Neural progenitor cell (in vitro differentiated cells): ENCODE results near the gene LRP5.

Experiments
- EZH2 ChIP-seq: fragments of 200-600 bp; sonication (generic); IDR thresholded peaks from 2 replicates; pipeline ENCODE4 v1.6.1; 2017; ENCODE audit warnings: antibody characterized with exemption, mild to moderate bottlenecking, moderate library complexity
- EZH2phosphoT487 ChIP-seq: fragments of 200-600 bp; sonication (generic); IDR thresholded peaks from 2 replicates; pipeline ENCODE4 v1.6.1; 2017; ENCODE audit warnings: antibody characterized with exemption
- TF ChIP-seq, protein P1 (sequence below): fragments of 200-600 bp; sonication (generic); IDR thresholded peaks from 2 replicates; pipeline ENCODE4 v1.5.1; 2017; ENCODE audit warnings: antibody characterized with exemption, mild to moderate bottlenecking

GRCh38 chr11:68439355-68440065, 127.1 kb downstream of the LRP5 start:
- TF ChIP-seq, protein P1, sequence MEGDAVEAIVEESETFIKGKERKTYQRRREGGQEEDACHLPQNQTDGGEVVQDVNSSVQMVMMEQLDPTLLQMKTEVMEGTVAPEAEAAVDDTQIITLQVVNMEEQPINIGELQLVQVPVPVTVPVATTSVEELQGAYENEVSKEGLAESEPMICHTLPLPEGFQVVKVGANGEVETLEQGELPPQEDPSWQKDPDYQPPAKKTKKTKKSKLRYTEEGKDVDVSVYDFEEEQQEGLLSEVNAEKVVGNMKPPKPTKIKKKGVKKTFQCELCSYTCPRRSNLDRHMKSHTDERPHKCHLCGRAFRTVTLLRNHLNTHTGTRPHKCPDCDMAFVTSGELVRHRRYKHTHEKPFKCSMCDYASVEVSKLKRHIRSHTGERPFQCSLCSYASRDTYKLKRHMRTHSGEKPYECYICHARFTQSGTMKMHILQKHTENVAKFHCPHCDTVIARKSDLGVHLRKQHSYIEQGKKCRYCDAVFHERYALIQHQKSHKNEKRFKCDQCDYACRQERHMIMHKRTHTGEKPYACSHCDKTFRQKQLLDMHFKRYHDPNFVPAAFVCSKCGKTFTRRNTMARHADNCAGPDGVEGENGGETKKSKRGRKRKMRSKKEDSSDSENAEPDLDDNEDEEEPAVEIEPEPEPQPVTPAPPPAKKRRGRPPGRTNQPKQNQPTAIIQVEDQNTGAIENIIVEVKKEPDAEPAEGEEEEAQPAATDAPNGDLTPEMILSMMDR, result no peak
- TF ChIP-seq EZH2phosphoT487 (no peak), EZH2 (no peak)
